GM19193 (cell line): ENCODE measurements around the gene ATL2.
A peak's percentile ranks its signal among the peaks of the same experiment; 100 is the strongest.

Experiments
- POLR2A ChIP-seq: IDR thresholded peaks from 4 replicates; pipeline ENCODE4 v1.6.1; 2011; ENCODE audit not compliant: insufficient read depth, insufficient read length; ENCODE audit errors: extremely low read depth

The ATL2 gene

DNA sequence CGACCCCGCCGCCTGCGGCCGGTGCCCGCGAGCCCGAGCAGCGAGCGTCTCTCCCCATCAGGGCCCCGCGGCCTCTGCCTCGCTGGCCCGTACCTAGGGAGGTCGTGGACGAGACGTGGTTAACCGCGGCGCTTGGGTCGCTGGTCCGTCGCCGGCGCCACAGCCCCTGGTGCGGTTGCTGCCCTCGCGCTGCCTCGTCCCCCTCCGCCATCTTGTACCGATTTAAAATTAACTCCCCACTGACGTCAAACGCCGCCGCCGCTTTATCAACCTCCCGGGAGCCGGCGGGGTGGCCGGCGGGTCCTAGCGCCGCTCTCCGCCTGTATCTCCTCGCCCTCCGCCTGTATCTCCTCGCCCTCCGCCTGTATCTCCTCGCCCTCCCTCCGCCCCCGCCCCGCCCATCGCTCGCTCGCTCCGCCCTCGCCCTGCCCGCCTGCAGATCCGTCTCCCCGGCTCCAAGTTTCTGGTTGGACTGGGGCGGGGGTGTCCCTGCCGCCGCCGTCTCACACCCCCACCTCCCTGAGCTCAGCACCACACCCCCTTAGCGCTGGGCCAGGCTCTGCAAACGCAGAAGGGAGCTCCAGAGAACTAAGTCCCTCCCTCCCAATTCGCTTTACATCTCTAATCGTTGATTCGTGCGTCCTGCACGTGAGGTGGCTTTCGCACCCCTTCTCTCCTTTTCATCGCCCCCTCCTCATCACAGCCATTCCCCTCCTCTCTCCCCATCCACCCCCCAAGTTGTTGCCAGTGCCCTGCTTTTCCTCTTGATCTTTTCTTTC lies at the start of gene ATL2:
TSS of gene ATL2 (minus strand) at position 224 of the 779 bp plus-strand sequence. CDS start at position 211, 13 bp downstream.
- TF ChIP-seq POLR2A: peak; percentile 77

DNA sequence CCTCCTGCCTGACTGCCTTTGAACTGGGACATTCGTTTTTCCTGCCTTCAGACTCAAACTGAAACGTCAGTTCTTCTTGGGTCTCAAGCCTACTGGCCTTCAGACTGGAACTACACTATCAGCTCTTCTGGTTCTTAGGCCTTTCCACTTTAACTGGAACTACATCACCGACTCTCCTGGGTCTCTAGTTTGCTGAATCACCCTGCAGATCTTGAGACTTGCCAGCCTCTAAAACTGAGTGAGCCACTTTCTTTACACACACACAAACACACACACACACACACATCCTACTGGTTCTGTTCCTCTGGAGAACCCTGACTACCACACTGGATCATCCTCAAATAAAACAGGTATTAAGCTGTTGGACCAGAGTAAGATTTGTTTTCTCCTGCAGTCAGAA lies 46.7 kb upstream of the ATL2 start:
- no peak for TF ChIP-seq POLR2A

DNA sequence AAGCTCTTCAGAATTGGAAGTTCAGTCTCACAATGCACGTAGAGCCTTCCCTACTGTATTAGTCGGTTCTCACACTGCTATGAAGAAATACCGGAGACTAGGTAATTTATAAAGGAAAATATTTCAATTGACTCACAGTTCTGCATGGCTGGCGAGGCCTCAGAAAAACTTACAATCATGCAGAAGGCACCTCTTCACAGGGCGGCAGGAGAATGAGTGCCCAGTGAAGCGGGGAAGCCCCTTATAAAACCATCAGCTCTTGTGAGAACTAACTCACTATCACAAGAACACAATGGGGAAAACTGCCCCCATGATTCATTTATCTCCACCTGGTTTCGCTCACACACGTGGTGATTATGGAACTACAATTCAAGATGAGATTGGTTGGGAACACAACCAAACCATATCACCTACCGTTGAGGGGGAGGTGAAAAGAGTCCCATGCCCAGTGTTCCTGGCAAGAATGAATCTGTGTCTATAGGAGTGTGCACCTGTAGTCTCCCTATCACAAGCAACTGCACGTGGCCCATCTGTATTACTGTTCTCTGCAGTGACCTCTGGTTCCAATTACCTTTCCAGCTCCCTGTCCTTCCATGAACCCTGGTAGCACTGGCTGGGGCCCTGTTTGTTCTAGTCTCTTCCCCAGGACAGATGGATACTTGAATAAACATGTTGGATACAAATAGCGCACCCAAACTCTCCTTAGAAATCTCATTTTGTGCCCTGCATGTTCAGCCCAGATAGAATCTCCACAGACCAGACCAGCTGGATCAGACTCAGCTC lies 44.4 kb upstream of the ATL2 start:
- TF ChIP-seq POLR2A: no peak

DNA sequence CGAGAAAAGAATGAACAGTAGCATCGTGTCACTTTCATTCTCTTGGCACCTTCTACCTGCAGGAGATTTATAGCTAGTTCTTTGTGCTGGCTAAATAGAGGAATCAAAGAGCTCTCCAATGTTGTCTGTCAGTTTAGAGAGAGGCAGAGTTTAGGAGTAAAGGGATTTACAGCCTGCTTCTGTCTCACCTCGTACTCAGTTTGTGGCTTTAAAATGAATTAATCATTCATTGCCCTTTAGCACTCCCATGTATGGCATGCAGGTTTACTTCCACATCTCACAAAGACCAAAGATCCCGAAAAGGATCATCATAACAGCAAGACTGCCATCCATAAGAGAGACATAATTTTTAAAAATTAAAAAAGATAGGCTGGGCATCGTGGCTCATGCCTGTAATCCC lies 42.4 kb upstream of the ATL2 start:
- TF ChIP-seq POLR2A: no peak

DNA sequence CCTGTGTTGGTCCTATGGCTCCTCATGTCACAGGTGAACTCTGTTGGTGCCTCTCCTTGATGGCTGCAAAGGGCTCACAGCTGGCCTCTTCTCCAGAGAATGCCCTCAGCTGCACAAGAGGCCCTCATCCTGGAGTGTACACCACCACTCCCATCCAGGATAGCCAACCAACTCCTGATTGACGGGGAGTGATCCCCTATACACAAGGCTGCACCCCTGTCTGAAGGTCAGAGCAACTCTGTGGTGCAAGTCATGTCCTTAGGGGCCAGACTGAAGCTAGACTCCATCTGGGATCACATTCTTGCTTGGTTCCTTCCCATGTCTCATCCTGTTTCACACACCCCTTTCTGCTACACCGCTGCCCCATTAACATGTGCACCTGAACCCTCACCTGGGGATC lies 41.7 kb upstream of the ATL2 start:
- TF ChIP-seq POLR2A: no peak

DNA sequence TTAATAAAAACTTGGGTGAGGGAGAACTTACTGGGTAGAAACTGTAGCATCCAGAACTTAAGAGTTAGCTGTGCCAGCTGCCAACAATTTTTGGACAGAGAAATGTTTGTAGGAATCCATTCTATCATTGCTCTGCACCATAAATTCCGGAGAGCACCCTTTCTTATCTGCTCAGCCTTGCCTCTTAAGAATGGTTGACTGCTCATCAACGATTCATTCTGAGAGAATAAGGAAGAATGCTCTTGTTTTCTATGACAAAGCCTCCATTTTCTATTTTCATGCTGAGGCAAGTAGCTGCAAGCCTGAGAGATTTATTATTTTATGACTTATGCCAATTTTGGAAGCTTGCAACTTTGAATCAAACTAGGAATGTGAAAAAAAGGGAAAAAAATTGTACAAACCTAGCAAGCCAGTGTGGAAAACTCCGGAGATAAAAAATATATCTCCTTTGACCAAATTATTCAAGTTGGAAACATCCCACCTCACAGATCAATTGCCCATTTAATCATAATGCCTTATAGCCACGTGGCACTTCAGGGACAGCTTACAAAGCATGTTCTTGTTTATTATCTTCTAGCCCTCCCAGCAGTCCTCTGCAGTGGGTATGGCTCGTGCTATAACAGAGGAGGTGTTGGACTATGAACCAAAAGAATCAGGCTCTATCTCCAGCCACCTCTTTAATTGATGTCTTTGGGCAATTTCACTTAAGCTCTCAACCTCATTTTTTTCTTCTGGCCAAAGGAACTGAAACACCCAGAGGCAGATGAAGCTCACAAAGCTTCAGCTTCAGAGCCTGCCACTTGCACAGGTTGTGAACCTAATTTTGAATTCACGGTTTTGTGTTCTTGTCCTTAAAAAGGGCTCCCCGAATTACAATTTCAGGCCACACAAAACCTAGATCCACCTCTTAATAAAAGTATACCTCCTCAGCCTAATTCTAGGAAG lies 40.9 kb upstream of the ATL2 start:
- TF ChIP-seq POLR2A: no peak

DNA sequence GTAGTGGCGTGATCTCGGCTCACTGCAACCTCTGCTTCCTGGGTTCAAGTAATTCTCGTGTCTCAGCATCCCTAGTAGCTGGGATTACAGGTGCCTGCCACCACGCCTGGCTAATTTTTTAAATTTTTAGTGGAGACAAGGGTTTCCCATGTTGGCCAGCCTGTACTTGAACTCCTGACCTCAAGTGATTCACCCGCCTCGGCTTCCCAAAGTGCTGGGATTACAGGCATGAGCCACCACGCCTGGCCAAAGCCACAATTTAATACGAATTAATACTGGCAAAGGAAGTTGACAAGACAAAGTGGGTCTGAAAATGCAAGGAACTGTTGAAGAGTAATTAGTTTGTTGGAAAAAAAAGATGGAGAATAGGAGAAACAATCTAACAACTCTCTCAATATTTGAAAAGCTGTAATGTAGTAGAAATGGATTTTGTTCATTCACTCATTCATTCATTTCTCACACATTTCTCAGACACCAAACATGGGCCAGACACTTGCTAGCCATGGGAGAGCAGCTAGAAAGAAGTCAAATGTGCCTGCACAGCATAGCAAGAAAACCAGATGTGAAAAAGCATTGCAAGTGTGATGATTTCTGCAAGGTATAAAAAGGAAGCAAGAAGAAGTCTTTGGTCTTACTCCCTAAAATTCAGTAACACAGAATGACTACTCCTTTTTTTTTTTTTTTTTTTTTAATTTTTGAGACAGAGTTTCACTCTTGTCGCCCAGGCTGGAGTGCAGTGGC lies 39.4 kb upstream of the ATL2 start:
- no peak for TF ChIP-seq POLR2A

DNA sequence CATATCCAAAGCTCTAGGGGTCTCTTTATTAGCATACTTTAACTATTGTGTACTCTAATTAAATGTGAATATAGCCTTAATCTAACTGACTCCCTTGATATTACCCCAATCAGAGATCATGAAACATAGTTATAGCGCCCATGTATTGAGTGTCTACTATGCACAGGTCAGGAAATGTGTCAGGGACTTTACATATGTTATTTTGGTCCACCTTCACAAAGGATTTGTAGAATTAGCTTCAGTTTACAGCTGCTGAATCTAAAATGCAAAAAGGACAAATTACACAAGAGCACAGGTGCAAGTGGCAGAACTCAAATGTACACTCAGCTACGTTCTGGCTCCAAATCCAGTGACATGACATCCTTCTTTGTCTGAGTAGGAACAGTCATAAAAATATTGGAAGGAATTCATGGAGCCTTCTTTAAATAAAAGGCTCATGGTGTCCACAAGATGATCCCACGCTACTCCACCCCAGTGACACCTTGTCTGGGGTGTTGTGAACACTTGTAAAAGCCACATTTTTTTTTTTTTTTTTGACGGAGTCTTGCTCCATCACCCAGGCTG lies 38.7 kb upstream of the ATL2 start:
- no peak for TF ChIP-seq POLR2A

DNA sequence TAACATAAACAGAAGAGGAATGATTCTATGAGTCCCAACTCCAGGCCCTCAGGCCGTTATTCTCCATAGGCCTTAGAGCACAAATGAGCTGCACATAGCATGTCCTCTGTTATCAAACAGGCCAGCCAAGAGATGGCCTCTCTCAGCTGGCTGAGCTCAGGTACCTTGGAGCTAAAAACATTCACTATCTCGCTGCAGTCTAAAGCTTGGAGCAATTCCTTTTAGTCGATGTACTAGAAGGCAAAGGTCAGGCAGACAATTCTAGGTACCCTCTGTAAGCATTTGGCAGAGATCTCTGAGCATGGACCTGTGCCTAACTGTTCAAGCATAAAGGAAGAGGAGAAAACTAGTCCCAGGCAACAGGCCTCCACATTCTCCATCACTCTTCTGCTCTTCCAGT lies 38.0 kb upstream of the ATL2 start:
- no peak for TF ChIP-seq POLR2A

DNA sequence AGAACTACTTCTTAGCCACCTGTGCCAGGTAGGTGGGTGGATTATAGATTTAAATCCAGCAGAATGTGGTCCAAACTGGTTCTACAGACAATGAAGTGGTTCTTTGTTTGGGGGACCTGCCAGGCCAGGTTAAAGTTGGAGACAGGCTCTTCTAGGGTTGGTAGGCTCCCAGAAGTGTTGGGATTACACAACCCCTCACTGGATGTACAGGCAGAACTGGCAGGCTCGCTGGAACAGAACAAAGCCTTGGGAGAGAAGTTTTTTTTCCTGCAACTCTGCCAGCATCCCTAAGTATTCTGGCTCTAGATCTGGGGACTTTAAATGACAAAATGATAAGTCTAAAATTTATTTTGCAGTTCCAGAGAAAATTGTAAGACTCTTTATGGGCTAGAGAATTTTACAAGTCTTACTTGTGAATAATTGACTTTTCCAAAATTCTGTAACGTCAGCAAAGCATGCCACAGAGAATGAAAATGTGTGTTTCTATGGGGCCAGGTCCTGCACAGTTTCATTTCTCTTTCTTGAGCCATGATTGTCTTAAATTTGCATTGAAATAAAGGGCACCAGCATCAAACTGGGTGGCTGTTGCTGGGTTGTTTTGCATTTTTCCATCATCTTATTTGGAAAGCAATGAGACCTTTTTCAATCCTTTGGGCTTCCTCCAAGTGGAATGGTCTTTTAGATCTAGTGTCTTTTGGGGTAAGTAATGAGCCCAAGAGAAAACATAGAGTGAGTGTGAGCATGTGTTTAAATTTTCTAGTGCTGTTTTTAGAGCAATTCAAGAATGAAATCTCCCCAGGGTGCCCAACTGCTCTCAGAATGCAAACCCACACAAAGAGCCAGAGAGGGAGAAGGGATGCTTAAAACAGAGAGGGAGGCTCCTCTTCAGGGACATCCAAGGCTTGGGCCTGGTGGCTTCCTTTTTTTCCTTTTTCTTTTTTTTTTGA lies 32.4 kb upstream of the ATL2 start:
- TF ChIP-seq POLR2A: no peak

DNA sequence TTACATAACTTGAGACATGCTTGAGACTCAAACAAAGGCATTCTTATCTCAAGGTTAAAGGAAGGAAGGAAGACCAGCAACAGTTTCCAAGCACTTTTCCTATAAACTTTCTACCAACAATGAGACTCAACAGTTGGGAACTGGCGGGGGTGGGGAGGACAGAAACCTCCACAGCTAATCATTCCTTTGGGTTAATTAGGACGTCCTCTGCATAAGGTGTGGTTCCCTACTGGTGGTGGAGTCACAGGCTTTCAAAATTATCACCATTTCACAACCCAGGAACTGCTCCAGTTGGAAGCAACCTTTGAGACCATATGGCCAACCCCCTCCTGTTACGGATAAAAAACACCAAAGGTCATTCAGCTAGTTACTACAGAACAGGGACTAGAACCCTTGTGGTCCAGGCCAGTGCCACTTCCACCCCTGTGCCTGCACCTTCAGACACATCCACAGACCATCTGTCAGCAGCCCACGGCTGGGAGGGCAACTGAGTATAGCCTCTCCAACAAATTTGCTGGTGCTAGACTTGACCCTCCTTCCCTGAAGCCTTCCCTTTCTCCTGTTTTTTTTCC lies 30.1 kb upstream of the ATL2 start:
- no peak for TF ChIP-seq POLR2A

DNA sequence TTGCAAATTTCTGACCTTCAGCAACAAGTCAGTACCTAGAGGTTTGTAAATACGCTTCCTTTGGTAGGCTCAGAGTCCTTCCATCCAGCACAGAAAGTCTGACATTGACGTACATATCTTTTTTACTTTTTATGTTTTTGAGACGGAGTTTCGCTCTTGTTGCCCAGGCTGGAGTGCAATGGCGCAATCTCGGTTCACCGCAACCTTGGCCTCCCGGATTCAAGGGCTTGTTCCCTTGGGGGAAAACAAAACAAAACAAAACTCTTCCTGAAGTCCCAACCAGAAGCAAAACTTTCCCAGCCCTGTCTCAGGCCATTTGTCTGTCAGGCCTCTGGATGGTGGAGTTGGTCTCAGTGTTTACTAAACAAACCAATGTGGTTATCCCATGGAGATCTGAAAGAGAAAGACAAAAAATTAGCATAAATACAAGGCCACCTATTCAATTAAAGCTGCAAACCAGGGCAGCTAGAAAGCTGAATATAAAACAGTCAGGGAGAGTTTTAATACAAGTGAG lies 29.6 kb upstream of the ATL2 start:
- no peak for TF ChIP-seq POLR2A

DNA sequence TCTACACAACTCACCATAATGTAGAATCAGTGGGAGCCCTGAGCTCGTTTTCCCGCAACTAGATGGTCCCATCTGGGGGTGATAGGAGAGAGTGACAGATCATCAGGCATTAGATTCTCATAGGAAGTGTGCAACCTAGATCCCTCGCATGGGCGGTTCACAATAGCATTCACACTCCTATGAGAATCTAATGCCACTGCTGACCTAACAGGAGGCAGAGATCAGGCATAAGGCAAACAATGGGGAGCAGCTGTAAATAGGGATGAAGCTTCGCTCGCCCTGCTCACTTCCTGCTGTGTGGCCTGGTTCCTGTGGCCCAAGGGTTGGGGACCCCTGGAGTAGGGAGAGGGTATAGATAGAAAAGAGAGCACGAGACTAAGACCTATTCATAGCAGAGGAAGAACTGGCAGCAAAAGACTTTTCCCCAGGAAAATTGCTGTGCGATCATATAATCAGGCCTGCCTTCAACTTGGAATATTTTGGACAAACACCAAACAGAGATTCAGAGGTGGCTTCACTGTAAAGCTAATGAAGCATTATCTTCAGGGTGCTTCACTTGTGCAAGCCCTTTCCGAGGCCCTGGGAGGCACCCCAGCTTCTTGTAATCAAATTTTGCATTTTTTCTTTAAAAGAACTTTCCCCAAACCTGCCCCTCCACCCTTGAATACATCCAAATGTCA lies 29.0 kb upstream of the ATL2 start:
- no peak for TF ChIP-seq POLR2A

DNA sequence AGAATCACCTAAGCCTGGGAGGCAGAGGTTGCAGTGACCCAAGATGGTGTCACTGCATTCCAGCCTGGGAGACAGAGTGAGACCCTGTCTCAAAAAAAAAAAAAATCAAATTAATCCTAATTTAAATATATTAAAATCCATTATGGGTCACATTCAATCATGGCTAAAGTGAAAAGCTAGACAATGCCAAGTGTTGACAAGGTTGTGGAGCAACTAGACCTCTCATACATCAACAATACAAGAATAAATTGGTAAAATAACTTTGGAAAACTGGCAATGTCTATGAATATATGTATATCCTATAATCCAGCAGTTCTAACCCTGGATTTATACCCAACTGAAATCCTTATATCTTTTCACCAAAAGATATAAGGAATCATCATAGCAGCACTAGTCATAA lies 23.4 kb upstream of the ATL2 start:
- TF ChIP-seq POLR2A: no peak
